K562 (cell line): ENCODE data around the gene PSME1. TPM values are rescaled to one million over a fixed set of nuclear protein-coding genes. Genes with fewer than 3 reads are reported as not detected.
A peak's percentile ranks its signal among the peaks of the same experiment; 100 is the strongest.

Experiments
- E2F6 ChIP-seq, 2 experiments: IDR thresholded peaks; 2 replicates each; pipeline ENCODE4 v1.6.1; 2011; ENCODE audit warnings: borderline replicate concordance in 1 of 2, control low read depth in 1 of 2, low read depth in 1 of 2, low read length in 1 of 2, mild to moderate bottlenecking in 1 of 2, mixed read lengths in 1 of 2, moderate library complexity in 1 of 2; ENCODE audit not compliant: insufficient read depth in 1 of 2, insufficient read length in 1 of 2, poor library complexity in 1 of 2, severe bottlenecking in 1 of 2; ENCODE audit errors: extremely low read depth in 1 of 2
- FOXA1 ChIP-seq: fragments of 450-650 bp; IDR thresholded peaks from 2 replicates; pipeline ENCODE4 v1.6.1; 2016; ENCODE audit warnings: mild to moderate bottlenecking, borderline replicate concordance
- GATAD2A ChIP-seq: fragments of 450-650 bp; IDR thresholded peaks from 2 replicates; pipeline ENCODE4 v1.6.1; 2017
- IRF2 ChIP-seq: sonication (generic); formaldehyde crosslinking; IDR thresholded peaks from 2 replicates; pipeline ENCODE4 v1.8.1; 2022; ENCODE audit warnings: mild to moderate bottlenecking, missing genetic modification reagents
- KHSRP ChIP-seq: fragments of 450-650 bp; IDR thresholded peaks from 2 replicates; pipeline ENCODE4 v1.6.1; 2017
- RBM22 ChIP-seq: fragments of 200-400 bp; formaldehyde crosslinking; IDR thresholded peaks from 2 replicates; pipeline ENCODE4 v1.6.1; 2018; ENCODE audit warnings: low read length, low read depth; ENCODE audit not compliant: poor library complexity, severe bottlenecking
- RERE ChIP-seq: sonication (generic); formaldehyde crosslinking; IDR thresholded peaks from 2 replicates; pipeline ENCODE4 v1.8.0; 2023; ENCODE audit warnings: missing genetic modification reagents, mild to moderate bottlenecking, borderline replicate concordance
- TOE1 ChIP-seq, 2 experiments: fragments of 450-650 bp in 1 of 2; sonication (generic) in 1 of 2; formaldehyde crosslinking in 1 of 2; IDR thresholded peaks; 2 replicates each; pipeline versions ENCODE4 v1.7.1 to v1.8.0; 2016 to 2022; ENCODE audit warnings: borderline replicate concordance in 2 of 2, mild to moderate bottlenecking in 2 of 2, antibody characterized with exemption in 1 of 2, inconsistent platforms in 1 of 2, low read depth in 1 of 2, missing genetic modification reagents in 1 of 2, moderate library complexity in 1 of 2
- ZEB2 ChIP-seq: fragments of 450-650 bp; IDR thresholded peaks from 2 replicates; pipeline ENCODE4 v1.6.1; 2016
- ZKSCAN1 ChIP-seq: fragments of 150-350 bp; IDR thresholded peaks from 2 replicates; pipeline ENCODE4 v1.6.1; 2016; ENCODE audit warnings: low read depth, low read length
- polyA plus RNA-seq, 8 experiments: library from polyadenylated mRNA; depleted of rRNA in 4 of 8; stranded (reverse) in 5 of 8; unstranded in 3 of 8; fragments of >200 nt; fragmentation: Nextera tagmentation in 2 of 8; fragmentation: Illumina TruSeq in 1 of 8; extraction: Ambion mirVana in 2 of 8; extraction: Trizol in 1 of 8; gene quantifications; 2 replicates each; pipeline versions ENCODE4 v1.2.1 to v1.2.3, GENCODE V29; 2011 to 2014; ENCODE audit warnings: inconsistent platforms in 1 of 8, missing spikeins in 1 of 8
- total RNA-seq, 7 experiments: library from RNA; depleted of rRNA in 6 of 7; stranded (reverse); fragments of >200 nt in 6 of 7; fragmentation: Illumina TruSeq in 2 of 7; extraction: Trizol in 2 of 7; gene quantifications; 2 replicates each; pipeline versions ENCODE4 v1.2.1 to v1.2.3, GENCODE V29; 2011 to 2021; ENCODE audit warnings: low replicate concordance in 1 of 7
- TF ChIP-seq, protein P1 (sequence below): fragments of 250-450 bp; sonication (Bioruptor Pico); IDR thresholded peaks from 2 replicates; pipeline ENCODE4 v1.4.0; 2020
- TF ChIP-seq, protein P2 (sequence below): IDR thresholded peaks from 3 replicates; pipeline ENCODE4 v1.6.1; 2011; ENCODE audit warnings: borderline replicate concordance, mild to moderate bottlenecking; ENCODE audit not compliant: insufficient read length, insufficient read depth

PSME1 gene
- total and polyA plus RNA-seq, 9 of the 15 experiments (the other 6 are each of a cell fraction or from before 2014, with no cell fraction given) = 20.3 to 180 (median 67.5) TPM

GRCh38 chr14:24141097-24141880 lies 5.3 kb downstream of the PSME1 start, which contains the start of gene EMC9 (continued):
- peak; percentile 43 for TF ChIP-seq RBM22
- TF ChIP-seq KHSRP = no peak
- TF ChIP-seq RERE = no peak
- TF ChIP-seq, protein P1, sequence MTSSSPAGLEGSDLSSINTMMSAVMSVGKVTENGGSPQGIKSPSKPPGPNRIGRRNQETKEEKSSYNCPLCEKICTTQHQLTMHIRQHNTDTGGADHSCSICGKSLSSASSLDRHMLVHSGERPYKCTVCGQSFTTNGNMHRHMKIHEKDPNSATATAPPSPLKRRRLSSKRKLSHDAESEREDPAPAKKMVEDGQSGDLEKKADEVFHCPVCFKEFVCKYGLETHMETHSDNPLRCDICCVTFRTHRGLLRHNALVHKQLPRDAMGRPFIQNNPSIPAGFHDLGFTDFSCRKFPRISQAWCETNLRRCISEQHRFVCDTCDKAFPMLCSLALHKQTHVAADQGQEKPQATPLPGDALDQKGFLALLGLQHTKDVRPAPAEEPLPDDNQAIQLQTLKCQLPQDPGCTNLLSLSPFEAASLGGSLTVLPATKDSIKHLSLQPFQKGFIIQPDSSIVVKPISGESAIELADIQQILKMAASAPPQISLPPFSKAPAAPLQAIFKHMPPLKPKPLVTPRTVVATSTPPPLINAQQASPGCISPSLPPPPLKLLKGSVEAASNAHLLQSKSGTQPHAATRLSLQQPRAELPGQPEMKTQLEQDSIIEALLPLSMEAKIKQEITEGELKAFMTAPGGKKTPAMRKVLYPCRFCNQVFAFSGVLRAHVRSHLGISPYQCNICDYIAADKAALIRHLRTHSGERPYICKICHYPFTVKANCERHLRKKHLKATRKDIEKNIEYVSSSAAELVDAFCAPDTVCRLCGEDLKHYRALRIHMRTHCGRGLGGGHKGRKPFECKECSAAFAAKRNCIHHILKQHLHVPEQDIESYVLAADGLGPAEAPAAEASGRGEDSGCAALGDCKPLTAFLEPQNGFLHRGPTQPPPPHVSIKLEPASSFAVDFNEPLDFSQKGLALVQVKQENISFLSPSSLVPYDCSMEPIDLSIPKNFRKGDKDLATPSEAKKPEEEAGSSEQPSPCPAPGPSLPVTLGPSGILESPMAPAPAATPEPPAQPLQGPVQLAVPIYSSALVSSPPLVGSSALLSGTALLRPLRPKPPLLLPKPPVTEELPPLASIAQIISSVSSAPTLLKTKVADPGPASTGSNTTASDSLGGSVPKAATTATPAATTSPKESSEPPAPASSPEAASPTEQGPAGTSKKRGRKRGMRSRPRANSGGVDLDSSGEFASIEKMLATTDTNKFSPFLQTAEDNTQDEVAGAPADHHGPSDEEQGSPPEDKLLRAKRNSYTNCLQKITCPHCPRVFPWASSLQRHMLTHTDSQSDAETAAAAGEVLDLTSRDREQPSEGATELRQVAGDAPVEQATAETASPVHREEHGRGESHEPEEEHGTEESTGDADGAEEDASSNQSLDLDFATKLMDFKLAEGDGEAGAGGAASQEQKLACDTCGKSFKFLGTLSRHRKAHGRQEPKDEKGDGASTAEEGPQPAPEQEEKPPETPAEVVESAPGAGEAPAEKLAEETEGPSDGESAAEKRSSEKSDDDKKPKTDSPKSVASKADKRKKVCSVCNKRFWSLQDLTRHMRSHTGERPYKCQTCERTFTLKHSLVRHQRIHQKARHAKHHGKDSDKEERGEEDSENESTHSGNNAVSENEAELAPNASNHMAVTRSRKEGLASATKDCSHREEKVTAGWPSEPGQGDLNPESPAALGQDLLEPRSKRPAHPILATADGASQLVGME (CRISPR knock-in tag) = no peak
- no peak for TF ChIP-seq FOXA1
- TF ChIP-seq IRF2 (CRISPR knock-in tag) = no peak
- TF ChIP-seq E2F6 (IDR thresholded peaks at IDR 0.05; ENCODE audit: borderline replicate concordance in 1 of 2, extremely low read depth in 1 of 2, insufficient read depth in 1 of 2, insufficient read length in 1 of 2, low read depth in 1 of 2, low read length in 1 of 2, poor library complexity in 1 of 2, severe bottlenecking in 1 of 2) = peak in 1 of 2 experiments; percentile 21
- TF ChIP-seq ZEB2 = no peak
- TF ChIP-seq ZKSCAN1 = no peak
- TF ChIP-seq, protein P2, sequence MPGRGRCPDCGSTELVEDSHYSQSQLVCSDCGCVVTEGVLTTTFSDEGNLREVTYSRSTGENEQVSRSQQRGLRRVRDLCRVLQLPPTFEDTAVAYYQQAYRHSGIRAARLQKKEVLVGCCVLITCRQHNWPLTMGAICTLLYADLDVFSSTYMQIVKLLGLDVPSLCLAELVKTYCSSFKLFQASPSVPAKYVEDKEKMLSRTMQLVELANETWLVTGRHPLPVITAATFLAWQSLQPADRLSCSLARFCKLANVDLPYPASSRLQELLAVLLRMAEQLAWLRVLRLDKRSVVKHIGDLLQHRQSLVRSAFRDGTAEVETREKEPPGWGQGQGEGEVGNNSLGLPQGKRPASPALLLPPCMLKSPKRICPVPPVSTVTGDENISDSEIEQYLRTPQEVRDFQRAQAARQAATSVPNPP = no peak
- no peak for TF ChIP-seq GATAD2A
- TF ChIP-seq TOE1 (IDR thresholded peaks at IDR 0.05; ENCODE audit: borderline replicate concordance) = no peak
- TF ChIP-seq TOE1 (CRISPR knock-in tag; IDR thresholded peaks at IDR 0.05; ENCODE audit: borderline replicate concordance, low read depth) = no peak
